Stimulated activated CD4-positive, alpha-beta T cell treated with anti-CD3 and anti-CD28 coated beads, Interleukin-12 subunit alpha, Interleukin-12 subunit beta, amount 100 ng/mL, for 48 hours (primary cell): ENCODE measurements around the gene PRR29.
"Not testable (repeated sequence)": the region's sequence is repeated elsewhere in the genome, so short reads cannot be mapped to it uniquely, and the experiment has no call there.

Experiments used
- DNase-seq, 3 donors: peaks; one replicate each; pipeline ENCODE4 v3.0.0-alpha.2; 2020; ENCODE audit warnings: low read depth in 2 of 3, low spot score in 1 of 3

Gene PRR29

GRCh38 chr17:63996430-63997182 is 1.5 kb upstream of the PRR29 start:
- DNase-seq: no peak

GRCh38 chr17:63997341-63998048 is 656 bp upstream of the PRR29 start:
- no peak for DNase-seq

- no peak for DNase-seq
These were observed 849 bp downstream of the PRR29 start for GRCh38 chr17:63998721-63999679.

DNA sequence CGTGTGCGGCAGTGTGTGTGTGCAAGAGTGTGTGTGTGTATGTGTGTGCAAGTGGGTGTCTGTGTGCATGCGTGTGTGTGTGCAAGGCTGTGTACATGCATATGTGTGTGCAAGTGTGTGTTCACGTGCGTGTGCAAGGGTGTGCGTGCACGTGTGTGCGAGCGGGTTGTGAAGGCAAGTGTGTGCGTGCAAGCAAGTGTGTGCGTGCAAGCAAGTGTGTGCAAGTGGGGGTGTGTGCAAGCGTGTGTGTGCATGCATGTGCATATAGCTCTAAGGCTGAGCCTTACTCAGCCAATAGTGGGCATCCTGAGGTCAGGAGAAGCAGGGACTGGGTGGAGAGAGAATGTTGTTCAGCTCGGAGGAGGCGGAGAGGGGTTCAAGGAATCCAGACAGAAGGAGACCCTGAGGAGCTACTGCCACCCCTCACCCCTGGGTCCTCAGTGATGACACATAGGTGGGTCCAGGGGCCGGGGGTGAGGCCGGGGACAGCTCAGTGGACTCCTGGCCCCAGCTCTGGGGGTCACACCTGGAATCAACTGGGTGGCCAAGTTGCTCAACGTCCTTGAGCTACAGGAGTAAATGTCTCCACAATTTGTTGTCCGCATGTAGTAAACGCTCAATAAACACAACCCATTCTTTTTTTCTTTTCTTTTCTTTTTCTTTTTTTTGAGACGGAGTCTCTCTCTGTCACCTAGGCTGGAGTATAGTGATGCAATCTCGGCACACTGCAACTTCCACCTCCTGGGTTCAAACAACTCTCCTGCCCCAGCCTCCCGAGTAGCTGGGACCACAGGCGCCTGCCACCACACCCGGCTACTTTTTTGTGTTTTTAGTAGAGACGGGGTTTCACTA is 1.8 kb downstream of the PRR29 start:
- no peak for DNase-seq

- DNase-seq: no peak
These were observed 3.0 kb downstream of the PRR29 start for GRCh38 chr17:64001091-64001579.

GRCh38 chr17:64001763-64002529 is 3.8 kb downstream of the PRR29 start:
- no peak for DNase-seq

- no peak for DNase-seq
These were observed 4.7 kb downstream of the PRR29 start for GRCh38 chr17:64002658-64003525.

DNA sequence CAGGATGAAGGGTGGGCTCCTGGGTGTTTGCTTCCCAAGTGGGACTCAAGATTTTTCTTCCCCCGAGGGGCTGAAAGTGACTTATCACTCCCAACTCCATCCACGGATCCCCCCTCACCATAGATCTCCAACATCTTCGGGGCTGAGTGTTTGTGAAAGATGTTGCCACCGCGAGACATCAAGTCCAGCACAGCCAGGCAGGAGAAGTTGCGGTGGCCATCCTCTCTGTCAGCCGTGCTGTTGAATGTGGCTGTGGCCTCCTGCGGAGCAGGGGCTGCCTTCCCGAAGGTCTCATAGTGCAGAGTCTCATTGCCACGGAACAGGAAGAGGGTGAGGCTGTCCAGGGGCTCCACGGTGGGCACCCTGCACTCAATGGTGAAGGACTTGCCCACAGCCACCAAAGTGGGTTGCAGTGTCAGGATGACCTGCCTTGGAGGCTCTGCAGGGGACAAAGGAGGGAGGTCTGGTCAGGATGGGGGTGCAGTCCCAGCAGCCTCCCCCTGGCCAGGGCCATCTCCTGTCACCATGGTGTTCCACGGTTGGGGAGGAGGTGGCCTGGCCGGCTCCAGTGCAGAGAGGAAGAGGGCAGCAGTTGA is 5.5 kb downstream of the PRR29 start:
- no peak for DNase-seq

- no peak for DNase-seq
These were observed 6.1 kb downstream of the PRR29 start for GRCh38 chr17:64004218-64004770.

- DNase-seq: no peak
These were observed 7.0 kb downstream of the PRR29 start for GRCh38 chr17:64004903-64005733.

DNA sequence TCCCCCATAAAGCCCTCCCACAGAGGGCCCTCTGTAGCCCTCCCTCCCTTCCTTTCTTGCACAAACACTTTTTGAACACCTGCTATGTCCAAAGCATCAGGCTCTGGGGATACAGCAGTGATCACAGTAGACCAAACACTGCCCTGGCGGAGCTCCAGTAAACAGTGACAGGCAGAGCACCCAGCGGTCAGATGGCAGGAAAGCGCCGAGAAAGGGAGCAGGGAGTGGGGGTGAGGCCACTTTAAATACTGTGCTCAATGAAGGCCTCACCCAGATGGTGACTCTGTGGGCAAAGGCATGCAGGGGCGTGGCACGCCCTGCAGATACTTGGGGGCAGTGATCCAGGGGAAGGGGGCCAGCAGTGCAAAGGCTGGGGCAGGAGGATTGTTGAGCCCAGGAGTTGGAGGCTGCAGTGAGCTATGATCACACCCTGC is 7.6 kb downstream of the PRR29 start:
- no peak for DNase-seq

DNA sequence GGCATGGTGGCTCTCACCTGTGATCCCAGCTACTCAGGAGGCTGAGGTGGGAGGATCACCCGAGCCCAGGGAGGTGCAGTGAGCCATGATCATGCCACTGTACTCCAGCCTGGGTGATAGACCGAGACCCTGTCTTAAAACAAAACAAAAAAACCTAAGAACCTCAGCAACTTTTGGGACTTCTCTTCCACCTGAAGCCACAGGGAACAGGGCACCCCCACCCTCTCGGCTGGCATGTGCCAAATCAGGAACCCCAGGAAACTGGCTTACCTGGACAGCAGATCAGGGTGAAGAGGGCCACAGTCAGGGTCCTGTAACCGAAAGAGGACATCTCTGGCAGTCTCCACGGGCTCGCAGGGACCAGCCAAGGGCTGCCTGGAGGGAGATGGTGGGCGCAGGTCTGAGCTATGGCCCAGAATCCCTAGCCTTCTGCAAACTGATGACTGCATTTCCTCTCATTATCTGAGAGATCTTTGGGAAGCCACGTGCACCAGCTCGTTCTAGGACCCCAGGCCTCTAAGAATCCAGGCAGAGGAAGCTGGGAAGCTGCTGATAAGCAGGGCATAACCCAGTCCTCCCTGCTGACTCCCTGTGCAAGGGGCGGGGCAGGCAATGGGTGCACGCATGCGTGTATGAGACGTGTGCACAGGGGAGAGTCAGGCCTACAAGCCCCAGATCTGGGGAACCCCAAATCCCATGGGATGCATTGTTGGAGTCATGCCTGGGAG is 8.4 kb downstream of the PRR29 start:
- no peak for DNase-seq

- not testable (repeated sequence) for DNase-seq
These were observed 9.1 kb downstream of the PRR29 start for GRCh38 chr17:64007089-64007837.

DNA sequence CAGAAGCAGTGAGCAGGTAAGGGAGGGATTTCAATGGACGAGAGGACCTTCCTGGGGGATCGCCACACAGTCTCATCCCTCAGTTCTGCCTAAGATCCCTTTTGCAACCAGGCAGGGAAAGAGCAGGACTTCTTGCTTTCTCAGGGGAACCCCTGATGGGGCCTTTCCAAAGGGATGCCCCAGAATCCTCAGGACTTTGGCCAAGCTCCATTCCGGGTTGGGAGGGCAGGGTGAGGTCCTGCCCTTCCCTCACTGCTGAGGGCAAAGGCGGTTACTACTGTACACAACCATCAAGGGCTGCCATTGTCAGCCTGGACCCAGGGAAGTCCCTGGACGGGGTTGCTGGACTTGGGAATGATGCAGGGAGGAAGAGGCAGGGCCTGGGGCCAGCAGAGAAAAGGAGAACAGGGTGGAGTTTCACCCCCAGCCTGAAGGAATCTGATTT is 9.7 kb downstream of the PRR29 start:
- no peak for DNase-seq

DNA sequence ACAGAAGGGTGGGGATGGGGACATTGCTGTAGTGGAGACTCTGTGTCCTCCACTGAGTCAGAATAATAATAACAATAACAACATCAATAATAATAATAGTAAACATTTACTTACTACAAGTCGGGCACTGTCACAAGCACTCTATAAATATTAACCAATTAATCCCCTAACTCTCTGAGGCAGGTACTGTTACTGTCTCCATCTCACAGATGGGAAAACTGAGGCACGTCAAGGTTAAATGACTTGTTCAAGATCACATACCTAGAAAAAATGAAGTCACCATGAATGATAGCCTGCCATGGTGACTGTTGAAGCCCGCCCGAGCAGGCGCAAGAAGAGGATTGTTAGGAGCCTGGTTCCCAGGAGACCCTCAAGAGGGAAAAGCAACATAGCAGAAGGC is 10.2 kb downstream of the PRR29 start:
- DNase-seq: no peak

GRCh38 chr17:64008830-64009229 is 10.7 kb downstream of the PRR29 start:
- no peak for DNase-seq
